Measurements from ENCODE around the gene CALR.
"Not testable (repeated sequence)": the region's sequence is repeated elsewhere in the genome, so short reads cannot be mapped to it uniquely, and the experiment has no call there.

The CALR gene

GRCh38 chr19:12954612-12954962 lies 16.2 kb downstream of the CALR start:
- H2AFZ ChIP-seq (ENCODE audit: low read length), result no peak overlapping the region
- H3K9ac ChIP-seq (ENCODE audit: low read length), result peak overlapping the region; percentile 29; the same call in 1 of the 2 replicates
- no peaks in the 10 kb centered on the region for H3K79me2 ChIP-seq (ENCODE audit: insufficient read depth, low read length)
- H3K4me3 ChIP-seq (ENCODE audit: low read depth, low read length, poor library complexity, severe bottlenecking), result peak overlapping the region; percentile 9
- H3K27me3 ChIP-seq (ENCODE audit: insufficient read depth, low read length), result no peaks in the 10 kb centered on the region
- no peaks in the 10 kb centered on the region for H4K20me1 ChIP-seq (ENCODE audit: insufficient read depth, low read length)
- no peaks in the 10 kb centered on the region for H3K9me2 ChIP-seq (ENCODE audit: low read depth, low read length)
- H3K4me2 ChIP-seq (ENCODE audit: low read length), result peak overlapping the region; percentile 75
- H3K36me3 ChIP-seq (ENCODE audit: insufficient read depth, low read length), result peaks cover 54% of the 10 kb centered on the region
- no peaks in the 10 kb centered on the region for H3K9me3 ChIP-seq (ENCODE audit: low read length)
- TF ChIP-seq, protein P1, sequence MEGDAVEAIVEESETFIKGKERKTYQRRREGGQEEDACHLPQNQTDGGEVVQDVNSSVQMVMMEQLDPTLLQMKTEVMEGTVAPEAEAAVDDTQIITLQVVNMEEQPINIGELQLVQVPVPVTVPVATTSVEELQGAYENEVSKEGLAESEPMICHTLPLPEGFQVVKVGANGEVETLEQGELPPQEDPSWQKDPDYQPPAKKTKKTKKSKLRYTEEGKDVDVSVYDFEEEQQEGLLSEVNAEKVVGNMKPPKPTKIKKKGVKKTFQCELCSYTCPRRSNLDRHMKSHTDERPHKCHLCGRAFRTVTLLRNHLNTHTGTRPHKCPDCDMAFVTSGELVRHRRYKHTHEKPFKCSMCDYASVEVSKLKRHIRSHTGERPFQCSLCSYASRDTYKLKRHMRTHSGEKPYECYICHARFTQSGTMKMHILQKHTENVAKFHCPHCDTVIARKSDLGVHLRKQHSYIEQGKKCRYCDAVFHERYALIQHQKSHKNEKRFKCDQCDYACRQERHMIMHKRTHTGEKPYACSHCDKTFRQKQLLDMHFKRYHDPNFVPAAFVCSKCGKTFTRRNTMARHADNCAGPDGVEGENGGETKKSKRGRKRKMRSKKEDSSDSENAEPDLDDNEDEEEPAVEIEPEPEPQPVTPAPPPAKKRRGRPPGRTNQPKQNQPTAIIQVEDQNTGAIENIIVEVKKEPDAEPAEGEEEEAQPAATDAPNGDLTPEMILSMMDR (IDR thresholded peaks at IDR 0.05; ENCODE audit: low read length), result no peak
- TF ChIP-seq EZH2 (IDR thresholded peaks at IDR 0.05; ENCODE audit: borderline replicate concordance, low read length), result no peak
- peaks cover 28% of the 10 kb centered on the region for H3K4me1 ChIP-seq (ENCODE audit: insufficient read depth, low read length, severe bottlenecking)
- H3F3A ChIP-seq (ENCODE audit: insufficient read depth, low read length), result peaks cover 14% of the 10 kb centered on the region
- H3K27ac ChIP-seq (ENCODE audit: low read depth, low read length, poor library complexity, severe bottlenecking), result peak overlapping the region; percentile 89

- H3K36me3 ChIP-seq (ENCODE audit: insufficient read depth, low read length), result peaks cover 44% of the 10 kb centered on the region
- H3K9ac ChIP-seq (ENCODE audit: low read length), result peak overlapping the region; percentile 74; the same call in 1 of the 2 replicates
- peak overlapping the region; percentile 75 for H3K4me2 ChIP-seq (ENCODE audit: low read length)
- H3F3A ChIP-seq (ENCODE audit: insufficient read depth, low read length), result peaks cover 14% of the 10 kb centered on the region
- H3K4me3 ChIP-seq (ENCODE audit: low read depth, low read length, poor library complexity, severe bottlenecking), result peak overlapping the region; percentile 77
- H3K4me1 ChIP-seq (ENCODE audit: insufficient read depth, low read length, severe bottlenecking), result peaks cover 28% of the 10 kb centered on the region
- H3K9me2 ChIP-seq (ENCODE audit: low read depth, low read length); H3K27me3 ChIP-seq (ENCODE audit: insufficient read depth, low read length); H4K20me1 ChIP-seq (ENCODE audit: insufficient read depth, low read length); H2AFZ ChIP-seq (ENCODE audit: low read length); H3K9me3 ChIP-seq (ENCODE audit: low read length); H3K79me2 ChIP-seq (ENCODE audit: insufficient read depth, low read length): not testable (repeated sequence)
- peak overlapping the region; percentile 89 for H3K27ac ChIP-seq (ENCODE audit: low read depth, low read length, poor library complexity, severe bottlenecking)
Observed at GRCh38 chr19:12955575-12955974, 17.2 kb downstream of the CALR start.

GRCh38 chr19:12955996-12956395 lies 17.6 kb downstream of the CALR start:
- peaks cover 28% of the 10 kb centered on the region for H3K4me1 ChIP-seq (ENCODE audit: insufficient read depth, low read length, severe bottlenecking)
- no peak for TF ChIP-seq EZH2 (IDR thresholded peaks at IDR 0.05; ENCODE audit: borderline replicate concordance, low read length)
- TF ChIP-seq, protein P1 (IDR thresholded peaks at IDR 0.05; ENCODE audit: low read length), result no peak
- peak overlapping the region; percentile 74 for H3K9ac ChIP-seq (ENCODE audit: low read length)
- peak overlapping the region; percentile 77 for H3K4me3 ChIP-seq (ENCODE audit: low read depth, low read length, poor library complexity, severe bottlenecking)
- peak overlapping the region; percentile 75 for H3K4me2 ChIP-seq (ENCODE audit: low read length)
- no peaks in the 10 kb centered on the region for H3K9me2 ChIP-seq (ENCODE audit: low read depth, low read length)
- no peaks in the 10 kb centered on the region for H3K79me2 ChIP-seq (ENCODE audit: insufficient read depth, low read length)
- 0 out of 2 replicates have a peak, but pooled peaks cover 4% of the 10 kb centered on the region for H3K27me3 ChIP-seq (ENCODE audit: insufficient read depth, low read length)
- H2AFZ ChIP-seq (ENCODE audit: low read length), result no peak overlapping the region
- peak overlapping the region; percentile 89 for H3K27ac ChIP-seq (ENCODE audit: low read depth, low read length, poor library complexity, severe bottlenecking)
- no peaks in the 10 kb centered on the region for H3K9me3 ChIP-seq (ENCODE audit: low read length)
- H3F3A ChIP-seq (ENCODE audit: insufficient read depth, low read length), result peaks cover 14% of the 10 kb centered on the region
- no peaks in the 10 kb centered on the region for H4K20me1 ChIP-seq (ENCODE audit: insufficient read depth, low read length)
- peaks cover 40% of the 10 kb centered on the region for H3K36me3 ChIP-seq (ENCODE audit: insufficient read depth, low read length)
